Smooth muscle cell (in vitro differentiated cells): ENCODE measurements around the gene ARSI. TPM values are rescaled to one million over a fixed set of nuclear protein-coding genes. Genes with fewer than 3 reads are reported as not detected.
"Not testable (repeated sequence)": the region's sequence is repeated elsewhere in the genome, so short reads cannot be mapped to it uniquely, and the experiment has no call there.

ENCODE experiments used
- DNase-seq: peaks from one replicate; lab custom pipeline; 2025; ENCODE audit not compliant: unreplicated experiment; lab: John Stamatoyannopoulos, UW
- H2AFZ ChIP-seq: fragments of 200-600 bp; sonication (generic); 2 replicates; pipeline ENCODE4 v1.6.0; 2016; ENCODE audit warnings: antibody characterized with exemption, low read depth, mild to moderate bottlenecking
- H3F3A ChIP-seq: fragments of 200-600 bp; sonication (generic); 2 replicates; pipeline ENCODE4 v1.6.0; 2017; ENCODE audit warnings: antibody characterized with exemption, low read depth
- H3K27ac ChIP-seq: fragments of 200-600 bp; sonication (generic); 2 replicates; pipeline ENCODE4 v1.5.1; 2016; ENCODE audit warnings: low read depth, mild to moderate bottlenecking
- H3K27me3 ChIP-seq: fragments of 200-600 bp; sonication (generic); 2 replicates; pipeline ENCODE4 v1.6.1; 2016; ENCODE audit warnings: low read depth, mild to moderate bottlenecking
- H3K36me3 ChIP-seq: fragments of 200-600 bp; sonication (generic); 2 replicates; pipeline ENCODE4 v1.5.1; 2016; ENCODE audit warnings: low read depth
- H3K4me1 ChIP-seq: fragments of 200-600 bp; sonication (generic); 2 replicates; pipeline ENCODE4 v1.5.1; 2016; ENCODE audit warnings: low read depth
- H3K4me2 ChIP-seq: fragments of 200-600 bp; sonication (generic); 2 replicates; pipeline ENCODE4 v1.6.0; 2016; ENCODE audit warnings: mild to moderate bottlenecking
- H3K4me3 ChIP-seq: fragments of 200-600 bp; sonication (generic); 2 replicates; pipeline ENCODE4 v1.5.1; 2016; ENCODE audit warnings: mild to moderate bottlenecking
- H3K79me2 ChIP-seq: fragments of 200-600 bp; sonication (generic); 2 replicates; pipeline ENCODE4 v1.6.0; 2016; ENCODE audit warnings: low read depth, mild to moderate bottlenecking
- H3K9ac ChIP-seq: fragments of 200-600 bp; sonication (generic); 2 replicates; pipeline ENCODE4 v1.6.0; 2016; ENCODE audit warnings: low read depth
- H3K9me3 ChIP-seq: fragments of 200-600 bp; sonication (generic); replicated peaks from 2 replicates; pipeline ENCODE4 v1.5.1; 2016; ENCODE audit warnings: low read depth
- H4K20me1 ChIP-seq: fragments of 200-600 bp; sonication (generic); 2 replicates; pipeline ENCODE4 v1.6.0; 2016; ENCODE audit warnings: low read depth
- WGBS: methylation state at CpG from one replicate; pipeline ENCODE4 v1.1.7; 2016; ENCODE audit warnings: low lambda C conversion rate; 5-methylcytosine and 5-hydroxymethylcytosine counted together
- polyA plus RNA-seq: library from polyadenylated mRNA; unstranded; fragments of >200 nt; fragmentation: Nextera tagmentation; extraction: Ambion mirVana; gene quantifications from 2 replicates; pipeline ENCODE4 v1.2.1, GENCODE V29; 2016
- total RNA-seq: library from RNA; depleted of rRNA; stranded (reverse); fragments of >200 nt; gene quantifications from 2 replicates; pipeline ENCODE4 v1.2.3, GENCODE V29; 2014
- TF ChIP-seq, protein P1 (sequence below): fragments of 200-600 bp; sonication (generic); IDR thresholded peaks from 2 replicates; pipeline ENCODE4 v1.5.1; 2017; ENCODE audit warnings: borderline replicate concordance, mild to moderate bottlenecking, antibody characterized with exemption; ENCODE audit not compliant: insufficient read depth, poor library complexity, severe bottlenecking

Gene ARSI
- total and polyA plus RNA-seq, 2 experiments from 2014 or later = 68.9 to 87.6 TPM

DNA sequence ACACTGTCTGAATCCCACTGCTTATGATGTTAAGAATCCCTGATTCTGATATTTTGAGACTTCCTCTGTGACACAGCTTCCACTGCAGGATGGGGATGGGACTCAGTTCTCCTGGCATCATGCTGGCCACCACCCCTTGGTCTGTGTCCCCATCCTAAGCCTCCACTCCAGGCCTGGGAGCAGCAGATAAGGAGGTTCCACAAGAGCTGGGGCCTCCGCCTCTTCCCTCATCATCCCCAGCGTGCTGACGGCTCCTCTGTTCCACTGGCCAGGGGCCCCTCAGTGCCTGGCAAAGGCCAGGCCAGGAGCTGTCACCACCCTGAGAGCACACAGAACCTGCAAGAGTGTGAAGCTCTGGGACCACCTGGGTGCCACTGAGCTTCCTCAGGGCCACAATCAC, 53.8 kb downstream of the ARSI start:
- Histone ChIP-seq H3K79me2 (no peaks in the 10 kb centered on the region), H3K4me2 (no peak overlapping the region), H2AFZ (no peak overlapping the region), H3K9me3 (no peaks in the 10 kb centered on the region), H4K20me1 (no peaks in the 10 kb centered on the region), H3K9ac (no peak overlapping the region), H3K27me3 (no peaks in the 10 kb centered on the region), H3K4me3 (no peak overlapping the region), H3K36me3 (no peaks in the 10 kb centered on the region), H3F3A (no peaks in the 10 kb centered on the region), H3K4me1 (peaks cover 4% of the 10 kb centered on the region), H3K27ac (no peak overlapping the region)
- TF ChIP-seq, protein P1, sequence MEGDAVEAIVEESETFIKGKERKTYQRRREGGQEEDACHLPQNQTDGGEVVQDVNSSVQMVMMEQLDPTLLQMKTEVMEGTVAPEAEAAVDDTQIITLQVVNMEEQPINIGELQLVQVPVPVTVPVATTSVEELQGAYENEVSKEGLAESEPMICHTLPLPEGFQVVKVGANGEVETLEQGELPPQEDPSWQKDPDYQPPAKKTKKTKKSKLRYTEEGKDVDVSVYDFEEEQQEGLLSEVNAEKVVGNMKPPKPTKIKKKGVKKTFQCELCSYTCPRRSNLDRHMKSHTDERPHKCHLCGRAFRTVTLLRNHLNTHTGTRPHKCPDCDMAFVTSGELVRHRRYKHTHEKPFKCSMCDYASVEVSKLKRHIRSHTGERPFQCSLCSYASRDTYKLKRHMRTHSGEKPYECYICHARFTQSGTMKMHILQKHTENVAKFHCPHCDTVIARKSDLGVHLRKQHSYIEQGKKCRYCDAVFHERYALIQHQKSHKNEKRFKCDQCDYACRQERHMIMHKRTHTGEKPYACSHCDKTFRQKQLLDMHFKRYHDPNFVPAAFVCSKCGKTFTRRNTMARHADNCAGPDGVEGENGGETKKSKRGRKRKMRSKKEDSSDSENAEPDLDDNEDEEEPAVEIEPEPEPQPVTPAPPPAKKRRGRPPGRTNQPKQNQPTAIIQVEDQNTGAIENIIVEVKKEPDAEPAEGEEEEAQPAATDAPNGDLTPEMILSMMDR = no peak
- 95% methylated on average over 3 of the region's 3 CpGs for WGBS
- no peak for DNase-seq

DNA sequence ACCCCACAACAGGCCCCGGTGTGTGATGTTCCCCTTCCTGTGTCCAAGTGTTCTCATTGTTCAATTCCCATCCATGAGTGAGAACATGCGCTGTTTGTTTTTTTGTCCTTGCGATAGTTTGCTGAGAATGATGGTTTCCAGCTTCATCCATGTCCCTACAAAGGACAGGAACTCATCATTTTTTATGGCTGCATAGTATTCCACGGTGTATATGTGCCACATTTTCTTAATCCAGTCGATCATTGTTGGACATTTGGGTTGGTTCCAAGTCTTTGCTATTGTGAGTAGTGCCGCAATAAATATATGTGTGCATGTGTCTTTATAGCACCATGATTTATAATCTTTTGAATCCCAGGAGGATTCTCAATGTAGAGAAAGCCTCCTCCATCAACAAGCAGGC, 54.2 kb downstream of the ARSI start:
- H3K36me3 ChIP-seq, DNase-seq, H3K9ac ChIP-seq, H2AFZ ChIP-seq, H4K20me1 ChIP-seq, H3K79me2 ChIP-seq, H3K4me2 ChIP-seq, H3K4me1 ChIP-seq, H3F3A ChIP-seq, H3K4me3 ChIP-seq, H3K9me3 ChIP-seq, H3K27ac ChIP-seq, H3K27me3 ChIP-seq: not testable (repeated sequence)
- 88% methylated on average over 5 of the region's 6 CpGs for WGBS

DNA sequence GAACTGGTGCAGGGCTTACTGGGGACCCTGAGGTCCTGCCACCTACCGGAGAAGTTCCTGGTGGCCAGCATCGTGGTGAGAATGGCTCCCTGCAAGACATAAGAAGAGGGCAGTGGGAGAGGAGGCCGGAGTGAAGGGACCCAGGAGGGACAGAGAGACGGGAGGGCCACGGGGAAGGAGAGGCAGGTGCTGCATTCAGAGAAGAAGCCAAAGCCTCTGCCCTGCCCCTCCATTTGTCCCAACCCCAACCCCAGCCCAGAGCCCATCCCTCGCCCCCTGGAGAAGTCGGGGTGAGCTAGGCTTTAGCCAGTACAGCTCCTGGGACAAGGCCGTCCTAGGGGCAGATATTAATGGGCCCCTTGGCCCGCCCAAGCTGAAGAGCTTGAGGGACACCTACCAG, 55.0 kb downstream of the ARSI start:
- Histone ChIP-seq H3F3A (no peaks in the 10 kb centered on the region), H4K20me1 (no peaks in the 10 kb centered on the region), H3K36me3 (no peaks in the 10 kb centered on the region), H3K9ac (no peak overlapping the region), H3K27me3 (no peaks in the 10 kb centered on the region), H3K4me3 (no peak overlapping the region), H3K27ac (no peak overlapping the region), H3K4me2 (no peak overlapping the region), H3K4me1 (peaks cover 14% of the 10 kb centered on the region), H3K9me3 (no peaks in the 10 kb centered on the region), H2AFZ (no peak overlapping the region), H3K79me2 (no peaks in the 10 kb centered on the region)
- TF ChIP-seq, protein P1 = no peak
- DNase-seq = no peak
- 98% methylated on average over 9 of the region's 9 CpGs for WGBS

DNA sequence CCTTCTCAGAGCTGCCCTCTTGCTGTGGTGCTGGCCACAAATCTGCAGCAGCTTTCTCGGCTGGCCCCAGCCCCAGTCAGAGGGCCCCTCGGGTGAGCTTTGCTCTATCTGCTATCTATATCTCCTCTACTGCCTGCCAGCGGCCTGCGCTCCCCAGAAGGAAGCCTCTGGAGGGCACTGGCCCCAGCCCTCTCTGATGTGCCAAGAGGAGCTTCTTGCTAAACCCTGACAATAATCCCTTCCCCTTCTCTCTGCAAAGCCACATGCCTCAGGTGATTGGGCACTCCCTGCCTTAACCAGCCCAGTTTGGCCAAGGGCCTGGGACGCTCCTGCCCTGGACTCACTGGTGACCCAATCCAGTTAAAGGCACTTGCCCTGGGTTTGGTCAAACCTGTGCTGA, 55.9 kb downstream of the ARSI start:
- Histone ChIP-seq H3K4me2 (no peak overlapping the region), H3K9ac (no peak overlapping the region), H3K4me1 (peaks cover 22% of the 10 kb centered on the region), H3K9me3 (no peaks in the 10 kb centered on the region), H2AFZ (no peak overlapping the region), H3K79me2 (no peaks in the 10 kb centered on the region), H4K20me1 (no peaks in the 10 kb centered on the region), H3K36me3 (no peaks in the 10 kb centered on the region), H3K27me3 (no peaks in the 10 kb centered on the region), H3K27ac (no peak overlapping the region), H3K4me3 (no peak overlapping the region), H3F3A (no peaks in the 10 kb centered on the region)
- no peak for DNase-seq
- 56% methylated on average over 5 of the region's 5 CpGs for WGBS
- TF ChIP-seq, protein P1 = no peak
